Measurements from ENCODE around the gene TALDO1.

GRCh38 chr11:709109-709997 lies 37.9 kb upstream of the TALDO1 start:
- no peak for TF ChIP-seq CTCF (IDR thresholded peaks at IDR 0.05; ENCODE audit: poor library complexity)
- TF ChIP-seq EZH2 (IDR thresholded peaks at IDR 0.05; ENCODE audit: borderline replicate concordance): no peak
- TF ChIP-seq EZH2phosphoT487 (IDR thresholded peaks at IDR 0.05; ENCODE audit: low read depth, severe bottlenecking, unreplicated experiment): no peak
